Loucy (cell line): ENCODE measurements around the gene PRKRIP1.

Experiments used
- H2AFZ ChIP-seq: fragments of 200-600 bp; sonication (generic); 2 replicates; pipeline ENCODE4 v1.6.0; 2016; ENCODE audit warnings: antibody characterized with exemption, mild to moderate bottlenecking, low read length, moderate library complexity
- H3F3A ChIP-seq: fragments of 200-600 bp; 2 replicates; pipeline ENCODE4 v1.6.0; 2016; ENCODE audit warnings: antibody characterized with exemption, low read depth, mild to moderate bottlenecking
- H3K27me3 ChIP-seq: fragments of 200-600 bp; sonication (generic); 2 replicates; pipeline ENCODE4 v1.6.1; 2014; ENCODE audit warnings: low read length, mild to moderate bottlenecking; ENCODE audit not compliant: insufficient read depth, poor library complexity, severe bottlenecking
- H3K36me3 ChIP-seq: fragments of 200-600 bp; sonication (generic); 2 replicates; pipeline ENCODE4 v1.6.1; 2016; ENCODE audit warnings: low read length; ENCODE audit not compliant: insufficient read depth
- H3K4me1 ChIP-seq: fragments of 200-600 bp; sonication (generic); 2 replicates; pipeline ENCODE4 v1.5.1; 2014; ENCODE audit warnings: low read length, mild to moderate bottlenecking; ENCODE audit not compliant: insufficient read depth, poor library complexity, severe bottlenecking
- H3K4me2 ChIP-seq: fragments of 200-600 bp; sonication (generic); 2 replicates; pipeline ENCODE4 v1.6.0; 2014; ENCODE audit warnings: antibody characterized with exemption, low read length, low read depth, mild to moderate bottlenecking; ENCODE audit not compliant: poor library complexity, severe bottlenecking
- H3K4me3 ChIP-seq: fragments of 200-600 bp; sonication (generic); 2 replicates; pipeline ENCODE4 v1.5.1; 2014; ENCODE audit warnings: low read length, mild to moderate bottlenecking, mixed read lengths; ENCODE audit not compliant: poor library complexity, severe bottlenecking
- H3K79me2 ChIP-seq: fragments of 200-600 bp; sonication (generic); 2 replicates; pipeline ENCODE4 v1.6.1; 2014; ENCODE audit warnings: low read length; ENCODE audit not compliant: insufficient read depth
- H3K9ac ChIP-seq: fragments of 200-600 bp; sonication (generic); 2 replicates; pipeline ENCODE4 v1.6.0; 2014; ENCODE audit warnings: mild to moderate bottlenecking, low read depth, low read length, moderate library complexity; ENCODE audit not compliant: poor library complexity, severe bottlenecking
- H3K9me2 ChIP-seq: fragments of 200-600 bp; sonication (generic); replicated peaks from 2 replicates; pipeline ENCODE4 v1.6.1; 2016; ENCODE audit warnings: low read depth, low read length, mixed read lengths
- H3K9me3 ChIP-seq: fragments of 200-600 bp; sonication (generic); 2 replicates; pipeline ENCODE4 v1.6.1; 2014; ENCODE audit warnings: mild to moderate bottlenecking, antibody characterized with exemption, low read length, low read depth; ENCODE audit not compliant: insufficient read depth
- H4K20me1 ChIP-seq: fragments of 200-600 bp; sonication (generic); 2 replicates; pipeline ENCODE4 v1.6.0; 2014; ENCODE audit warnings: antibody characterized with exemption, low read length, mild to moderate bottlenecking; ENCODE audit not compliant: insufficient read depth, poor library complexity, severe bottlenecking
- CTCF ChIP-seq: fragments of 200-600 bp; sonication (generic); conservative IDR thresholded peaks from 2 replicates; pipeline ENCODE4 v1.5.1; 2014; ENCODE audit warnings: mild to moderate bottlenecking, antibody characterized with exemption, low read length
- EZH2phosphoT487 ChIP-seq: fragments of 200-600 bp; IDR thresholded peaks from 2 replicates; pipeline ENCODE4 v1.6.1; 2018; ENCODE audit warnings: antibody characterized with exemption, mild to moderate bottlenecking, moderate library complexity, borderline replicate concordance

The PRKRIP1 gene

GRCh38 chr7:102417105-102417504, 20.9 kb downstream of the PRKRIP1 start:
- H3K79me2 ChIP-seq = peaks cover 14% of the 10 kb centered on the region; the same call in 1 of the 2 replicates
- peaks cover 68% of the 10 kb centered on the region; the same call in 1 of the 2 replicates for H3K36me3 ChIP-seq

GRCh38 chr7:102418592-102418991, 22.4 kb downstream of the PRKRIP1 start:
- H3K9me2 ChIP-seq = no peaks in the 10 kb centered on the region
- TF ChIP-seq CTCF (no peak), EZH2phosphoT487 (no peak)
- H3K4me2 ChIP-seq = no peak overlapping the region
- no peaks in the 10 kb centered on the region for H3F3A ChIP-seq
- no peak overlapping the region for H2AFZ ChIP-seq
- no peak overlapping the region for H3K9ac ChIP-seq
- H3K79me2 ChIP-seq = peaks cover 8% of the 10 kb centered on the region; the same call in 1 of the 2 replicates
- H3K4me1 ChIP-seq = no peaks in the 10 kb centered on the region
- H3K9me3 ChIP-seq = no peaks in the 10 kb centered on the region
- H3K4me3 ChIP-seq = no peak overlapping the region
- H3K27me3 ChIP-seq = no peaks in the 10 kb centered on the region
- no peaks in the 10 kb centered on the region for H4K20me1 ChIP-seq
- peaks cover 58% of the 10 kb centered on the region; the same call in 1 of the 2 replicates for H3K36me3 ChIP-seq

More at GRCh38 chr7:102417105-102417504, 20.9 kb downstream of the PRKRIP1 start:
- Histone ChIP-seq H3K9ac (no peak overlapping the region), H3K4me1 (no peaks in the 10 kb centered on the region), H4K20me1 (peaks cover 3% of the 10 kb centered on the region), H3K27me3 (no peaks in the 10 kb centered on the region), H2AFZ (no peak overlapping the region), H3F3A (no peaks in the 10 kb centered on the region), H3K9me2 (no peaks in the 10 kb centered on the region), H3K4me2 (no peak overlapping the region), H3K9me3 (no peaks in the 10 kb centered on the region), H3K4me3 (no peak overlapping the region)
- TF ChIP-seq EZH2phosphoT487 (no peak), CTCF (no peak)

GRCh38 chr7:102421706-102422240, 25.6 kb downstream of the PRKRIP1 start:
- no peak overlapping the region for H3K4me2 ChIP-seq

More at GRCh38 chr7:102421706-102422240, 25.6 kb downstream of the PRKRIP1 start:
- H3K27me3 ChIP-seq = no peaks in the 10 kb centered on the region
- no peak overlapping the region for H2AFZ ChIP-seq
- no peaks in the 10 kb centered on the region for H4K20me1 ChIP-seq
- TF ChIP-seq EZH2phosphoT487 (no peak), CTCF (no peak)
- H3K79me2 ChIP-seq = peaks cover 10% of the 10 kb centered on the region; the same call in 1 of the 2 replicates
- no peak overlapping the region for H3K9ac ChIP-seq
- H3K4me3 ChIP-seq = no peak overlapping the region
- no peaks in the 10 kb centered on the region for H3K9me2 ChIP-seq
- H3K36me3 ChIP-seq = peaks cover 37% of the 10 kb centered on the region; the same call in 1 of the 2 replicates
- H3K9me3 ChIP-seq = no peaks in the 10 kb centered on the region
- H3K4me1 ChIP-seq = peaks cover 17% of the 10 kb centered on the region
- H3F3A ChIP-seq = peaks cover 6% of the 10 kb centered on the region; the same call in 1 of the 2 replicates
